Epidermal melanocyte (primary cell): ENCODE measurements around the gene ISG15.
A peak's percentile ranks its signal among the peaks of the same experiment; 100 is the strongest.
"Not testable (repeated sequence)": the region's sequence is repeated elsewhere in the genome, so short reads cannot be mapped to it uniquely, and the experiment has no call there.

Source experiments
- DNase-seq: peaks from one replicate; pipeline ENCODE4 v3.0.0; 2011; ENCODE audit warnings: low spot score; ENCODE audit not compliant: insufficient read length

The ISG15 gene

GRCh38 chr1:994546-994945, 18.8 kb upstream of the ISG15 start:
- not testable (repeated sequence) for DNase-seq

DNA sequence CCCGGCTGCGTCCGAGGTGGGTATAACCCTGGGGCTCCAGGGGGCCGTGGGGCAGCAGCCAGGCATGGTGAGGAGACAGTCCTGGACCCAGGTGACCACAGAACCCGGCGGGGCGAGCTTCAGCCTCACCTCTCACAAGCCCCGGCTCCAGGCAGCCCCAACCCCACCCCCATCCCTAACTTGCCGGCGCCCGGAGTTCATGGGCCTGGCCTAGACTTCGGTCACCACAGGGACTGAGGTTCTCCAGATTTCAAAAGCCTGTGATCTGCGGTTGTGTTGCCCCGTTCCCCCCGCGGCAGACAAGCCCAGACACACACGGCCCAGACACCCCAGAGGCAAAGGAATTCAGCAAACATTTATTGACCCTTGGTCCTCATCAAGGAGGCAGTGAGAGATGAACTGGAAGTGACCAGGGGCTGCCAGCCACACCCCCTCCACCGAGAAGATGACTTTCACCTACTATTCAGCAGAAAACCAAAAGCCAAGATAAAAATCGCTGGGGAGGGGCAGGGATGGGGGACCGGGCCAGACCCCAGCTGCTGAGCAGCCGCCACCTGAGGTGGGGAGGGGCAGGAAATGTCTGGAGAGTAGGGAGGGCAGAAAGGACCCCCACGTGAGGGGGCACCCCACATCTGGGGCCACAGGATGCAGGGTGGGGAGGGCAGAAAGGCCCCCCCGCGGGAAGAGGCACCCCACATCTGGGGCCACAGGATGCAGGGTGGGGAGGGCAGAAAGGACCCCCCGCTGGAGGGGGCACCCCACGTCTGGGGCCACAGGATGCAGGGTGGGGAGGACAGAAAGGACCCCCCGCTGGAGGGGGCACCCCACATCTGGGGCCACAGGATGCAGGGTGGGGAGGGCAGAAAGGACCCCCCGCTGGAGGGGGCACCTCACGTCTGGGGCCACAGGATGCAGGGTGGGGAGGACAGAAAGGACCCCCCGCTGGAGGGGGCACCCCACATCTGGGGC, 17.3 kb upstream of the ISG15 start:
- no peak for DNase-seq

GRCh38 chr1:996851-997712, 16.2 kb upstream of the ISG15 start:
- DNase-seq = no peak

DNA sequence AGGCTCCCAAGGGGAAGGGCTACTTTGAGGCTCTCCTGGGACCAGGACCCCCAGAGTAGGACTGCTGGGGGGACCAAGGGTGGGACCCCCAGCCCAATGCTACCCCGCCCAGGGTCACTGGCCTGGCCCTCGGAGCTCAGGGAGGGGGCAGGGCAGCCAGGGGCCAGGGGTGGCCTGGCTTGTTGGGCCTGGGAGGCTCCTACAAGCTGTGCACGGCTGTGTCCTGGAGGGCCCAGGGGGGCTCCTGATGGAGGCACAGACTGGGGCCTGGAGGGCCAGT, 15.6 kb upstream of the ISG15 start:
- DNase-seq = no peak

- no peak for DNase-seq
Observed at GRCh38 chr1:997993-998744, 15.1 kb upstream of the ISG15 start.

DNA sequence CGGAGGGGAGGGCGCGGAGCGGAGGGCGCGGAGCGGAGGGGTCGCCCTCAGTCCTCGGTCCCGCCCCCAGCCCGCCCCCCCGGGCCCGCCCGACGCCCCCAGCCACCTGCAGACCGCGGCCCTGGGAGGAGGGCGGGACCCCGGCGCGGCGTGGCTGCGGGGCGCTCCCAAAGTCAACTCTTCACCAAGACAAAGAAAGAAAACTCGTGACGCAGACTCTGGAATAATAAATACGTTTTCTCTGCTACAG, 14.6 kb upstream of the ISG15 start:
- no peak for DNase-seq

DNA sequence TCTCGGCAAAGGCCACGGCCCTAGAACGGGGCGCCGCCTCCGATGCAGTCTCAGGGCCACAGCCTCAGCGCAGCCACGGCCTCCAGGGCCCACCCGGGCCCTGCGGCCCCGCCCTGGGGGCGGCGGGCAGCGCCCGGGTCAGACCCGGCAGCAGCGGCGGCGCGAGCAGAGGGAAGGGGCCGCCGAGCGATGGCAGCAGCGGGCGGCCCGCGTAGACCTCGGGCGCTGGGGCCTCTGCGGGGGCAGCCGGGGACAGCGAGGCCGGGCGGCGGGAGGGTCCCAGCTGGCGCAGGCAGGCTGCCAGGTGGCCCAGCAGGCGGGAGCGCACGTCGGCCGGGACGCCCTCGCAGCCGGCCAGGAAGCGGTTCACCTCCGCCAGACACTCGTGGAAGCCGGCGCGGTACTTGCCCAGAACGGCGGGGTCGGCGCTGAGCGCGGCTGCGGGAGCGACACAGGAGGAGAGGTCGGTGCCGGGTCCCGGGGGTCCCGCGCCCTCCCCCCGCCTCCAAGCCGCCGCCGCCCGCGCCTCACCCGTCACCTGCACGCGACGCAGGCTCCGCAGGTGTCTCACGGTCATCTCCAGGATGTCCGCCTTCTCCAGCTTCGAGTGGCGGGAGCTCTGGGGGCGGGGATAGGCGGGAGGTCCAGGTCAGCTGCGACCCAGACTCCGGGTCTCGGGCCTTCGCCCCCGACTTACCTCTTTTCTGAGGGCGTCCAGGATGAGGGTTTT, 14.1 kb upstream of the ISG15 start:
- DNase-seq = no peak

DNA sequence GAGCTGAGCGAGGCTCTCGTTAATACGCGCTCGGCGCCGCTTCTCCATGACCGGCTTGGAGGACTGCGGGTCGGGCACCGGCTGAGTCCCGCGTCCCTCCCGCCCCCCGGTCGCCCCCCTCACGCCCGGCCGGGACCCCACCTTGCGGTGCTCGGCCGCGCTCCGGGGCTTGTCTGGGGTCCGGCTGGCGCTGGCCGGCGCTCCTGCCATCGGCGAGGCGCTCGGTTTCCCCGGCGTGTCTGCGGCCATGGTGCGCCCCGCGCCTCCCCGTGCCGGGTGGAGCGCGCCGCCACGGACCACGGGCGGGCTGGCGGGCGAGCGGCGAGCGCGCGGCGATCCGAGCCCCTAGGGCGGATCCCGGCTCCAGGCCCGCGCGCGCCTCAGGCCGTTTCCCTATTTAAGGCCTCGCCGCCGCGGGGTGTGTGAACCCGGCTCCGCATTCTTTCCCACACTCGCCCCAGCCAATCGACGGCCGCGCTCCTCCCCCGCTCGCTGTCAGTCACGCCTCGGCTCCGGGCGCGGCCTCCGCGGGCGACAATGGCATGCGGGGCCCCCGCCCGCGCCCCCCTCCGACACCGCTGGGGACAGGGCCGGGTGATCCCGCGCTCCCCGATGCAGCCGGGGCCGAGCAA, 13.5 kb upstream of the ISG15 start, which contains the start of gene HES4:
HES4 (minus strand) TSS at position 373 of the 632 bp plus-strand sequence; CDS start at position 249, 124 bp downstream.
- DNase-seq = peak; percentile 86

GRCh38 chr1:1000357-1001056, 12.8 kb upstream of the ISG15 start:
- peak; percentile 94 for DNase-seq

- no peak for DNase-seq
Observed at GRCh38 chr1:1001057-1001783, 12.1 kb upstream of the ISG15 start.

GRCh38 chr1:1003618-1004419, 9.5 kb upstream of the ISG15 start:
- no peak for DNase-seq

DNA sequence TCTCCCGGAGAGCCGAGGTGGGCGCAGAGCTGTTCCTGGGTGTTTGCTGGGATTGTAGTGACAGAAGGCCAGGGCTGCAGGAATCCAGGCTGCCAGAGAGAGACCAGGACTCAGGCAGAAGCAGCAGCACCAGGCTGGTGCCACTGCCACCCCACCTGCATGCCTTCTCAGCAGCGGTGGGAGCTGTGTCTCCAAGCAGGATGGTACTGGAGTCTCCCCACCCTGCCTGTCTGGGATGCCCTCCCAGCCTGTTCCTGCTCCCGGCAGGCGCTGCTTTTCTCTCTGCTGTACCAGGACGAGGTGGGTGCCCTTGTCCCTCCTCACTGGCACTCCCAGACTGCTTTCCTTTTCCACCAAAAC, 8.9 kb upstream of the ISG15 start:
- DNase-seq = no peak

DNA sequence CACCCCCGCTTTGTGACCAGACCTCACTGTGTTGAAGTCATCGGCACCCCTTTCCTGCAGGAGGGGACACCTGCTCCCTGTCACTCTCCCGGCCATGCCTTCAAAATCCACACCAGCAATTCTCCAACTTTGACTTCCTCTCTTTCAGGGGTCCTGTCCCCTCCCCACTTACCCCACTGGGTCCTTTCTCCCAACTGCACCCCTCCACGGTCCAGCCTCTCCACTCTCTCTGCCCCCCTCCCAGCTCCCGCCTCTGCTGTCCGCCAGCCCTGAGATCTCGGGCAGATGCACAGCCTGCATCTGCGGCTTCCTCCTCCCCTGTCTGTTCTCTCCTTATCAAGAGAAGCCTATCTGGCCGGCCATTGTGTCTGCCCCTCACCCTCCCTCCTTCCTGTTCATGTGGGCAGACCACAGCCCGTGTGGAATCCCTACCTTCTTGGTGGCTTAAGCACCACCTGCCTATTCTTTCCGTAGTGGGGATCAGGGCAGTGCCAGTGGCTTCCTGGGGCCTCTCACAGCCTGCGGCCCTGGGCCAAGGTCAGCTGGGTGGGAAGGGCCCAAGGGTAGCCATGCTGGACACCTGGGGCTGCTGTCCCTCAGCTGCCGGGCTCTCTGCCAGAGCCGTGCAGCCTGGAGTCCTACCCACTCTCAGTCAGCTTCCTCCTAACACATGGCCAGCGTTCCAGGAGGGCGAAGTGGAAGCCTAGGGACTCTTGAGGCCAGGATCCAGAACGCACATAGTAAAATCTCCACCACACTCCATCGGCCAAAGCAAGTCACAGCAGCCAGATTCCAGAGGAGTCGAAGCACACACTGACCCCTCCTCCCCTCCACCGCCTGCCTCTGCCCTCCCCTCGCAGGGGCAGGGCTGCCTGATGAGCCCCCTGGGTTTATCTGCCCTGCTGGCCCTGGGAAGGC, 8.3 kb upstream of the ISG15 start:
- DNase-seq = peak; percentile 67

DNA sequence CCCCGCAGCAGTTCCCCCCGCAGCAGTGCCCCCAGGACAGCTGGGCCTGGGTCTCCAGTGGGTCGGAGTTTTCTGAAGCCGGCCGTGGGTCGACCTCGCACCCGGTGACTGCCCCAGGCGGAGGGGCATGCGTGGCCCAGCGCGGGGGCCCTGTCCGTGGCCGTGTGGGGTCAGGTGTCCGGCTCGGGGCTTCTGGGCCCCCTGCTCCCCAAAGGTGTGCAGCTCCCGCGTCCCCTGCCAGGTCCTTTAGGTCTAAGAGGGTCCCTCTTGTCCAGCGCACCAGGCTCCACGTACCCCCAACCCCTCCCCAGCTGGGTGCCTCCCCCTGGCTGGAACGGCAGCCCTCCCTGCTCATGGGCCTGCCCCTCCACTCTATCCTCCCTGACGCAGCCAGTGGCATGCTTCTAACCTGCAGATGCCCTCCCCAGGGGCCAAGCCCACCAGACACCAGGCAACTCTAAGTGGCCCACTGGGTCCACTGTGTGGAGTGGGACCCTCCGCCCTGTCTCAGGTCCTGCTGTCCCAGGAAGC, 7.5 kb upstream of the ISG15 start:
- no peak for DNase-seq

DNA sequence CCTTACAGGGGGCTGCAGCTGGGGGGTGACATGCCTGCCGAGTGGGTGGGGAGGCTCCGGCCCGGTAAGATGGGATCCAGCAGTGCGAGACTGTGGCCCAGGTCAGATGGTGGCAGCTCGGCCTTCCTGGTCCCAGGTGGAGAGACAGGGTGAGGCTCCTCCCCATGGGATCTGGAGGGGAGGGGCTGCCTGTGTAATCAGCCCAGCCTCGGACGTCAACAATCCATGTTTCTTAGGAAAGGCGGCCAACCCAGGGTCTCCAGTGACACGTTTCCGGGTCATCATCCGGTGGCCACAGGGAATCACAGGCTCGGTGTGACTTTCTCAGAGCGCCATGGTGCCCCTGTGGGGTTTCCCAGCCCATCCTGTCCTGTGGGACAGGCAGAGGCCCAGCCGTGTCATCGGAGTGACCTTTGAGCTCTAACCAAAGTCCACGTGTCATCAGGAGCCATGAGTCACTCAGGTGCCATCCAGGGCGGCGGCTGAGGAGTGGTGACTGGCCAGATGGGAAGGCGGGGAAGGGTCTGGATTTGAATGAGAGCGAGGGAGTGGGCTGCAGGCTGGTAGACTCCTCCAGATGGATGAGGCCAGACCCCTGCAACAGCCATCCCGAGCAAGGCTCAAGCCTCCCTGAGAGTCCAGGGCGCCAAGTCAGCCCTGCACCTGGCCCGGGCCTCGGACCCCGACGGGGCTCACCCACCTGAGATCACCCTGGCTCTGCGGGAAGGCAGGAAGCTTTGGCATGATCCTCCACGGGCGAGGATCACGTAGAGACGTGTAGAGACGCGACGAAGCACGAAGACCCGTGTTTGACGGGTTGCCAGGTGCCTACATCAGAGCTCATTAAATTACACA, 6.8 kb upstream of the ISG15 start:
- no peak for DNase-seq

DNA sequence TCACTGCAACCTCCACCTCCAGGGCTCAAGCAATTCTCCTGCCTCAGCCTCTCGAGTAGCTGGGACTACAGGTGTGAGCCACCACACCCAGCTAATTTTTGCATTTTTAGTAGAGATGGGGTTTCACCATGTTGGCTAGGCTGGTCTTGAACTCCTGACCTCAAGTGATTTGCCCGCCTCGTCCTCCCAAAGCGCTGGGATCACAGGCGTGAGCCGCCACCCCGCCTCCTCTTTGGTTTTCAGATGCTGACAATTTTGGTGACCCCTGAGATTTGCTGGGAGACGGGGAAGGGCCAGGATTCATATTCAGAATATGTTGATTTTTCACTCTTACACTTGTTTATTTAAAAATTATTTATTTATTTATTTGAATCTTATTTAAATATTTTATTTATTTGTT, 3.2 kb upstream of the ISG15 start:
- not testable (repeated sequence) for DNase-seq
